NCI-H82 treated with DMSO at 0.1 percent for 48 hours (cell line): ENCODE data around the gene SLC38A7.
"Not testable (repeated sequence)": the region's sequence is repeated elsewhere in the genome, so short reads cannot be mapped to it uniquely, and the experiment has no call there.

ENCODE experiments used
- DNase-seq: peaks from one replicate; lab custom pipeline; 2025; ENCODE audit not compliant: unreplicated experiment; lab: John Stamatoyannopoulos, UW

The SLC38A7 gene

GRCh38 chr16:58638148-58639036, 46.2 kb downstream of the SLC38A7 start:
- DNase-seq, result no peak

- not testable (repeated sequence) for DNase-seq
Observed at GRCh38 chr16:58637021-58637420, 47.5 kb downstream of the SLC38A7 start.

GRCh38 chr16:58636466-58636865, 48.1 kb downstream of the SLC38A7 start:
- no peak for DNase-seq

- no peak for DNase-seq
Observed at GRCh38 chr16:58635502-58635901, 49.1 kb downstream of the SLC38A7 start.

GRCh38 chr16:58634265-58634802, 50.2 kb downstream of the SLC38A7 start:
- DNase-seq, result no peak

GRCh38 chr16:58629733-58630640, 54.6 kb downstream of the SLC38A7 start, which contains the start of gene CNOT1:
Gene CNOT1 (minus strand): TSS chr16:58629826. CDS start chr16:58599337, 30,489 bp downstream.
- DNase-seq, result peak; percentile 99

- no peak for DNase-seq
Observed at GRCh38 chr16:58628845-58629732, 55.5 kb downstream of the SLC38A7 start.

GRCh38 chr16:58624209-58624608, 60.4 kb downstream of the SLC38A7 start:
- DNase-seq, result no peak

- DNase-seq, result no peak
Observed at GRCh38 chr16:58620396-58620795, 64.2 kb downstream of the SLC38A7 start.

- no peak for DNase-seq
Observed at GRCh38 chr16:58615280-58615679, 69.3 kb downstream of the SLC38A7 start.
